HL-60/S4 treated with phorbol 12-myristate 13-acetate at 8.2 ng/mL for 4 days and 3 days (cell line): ENCODE results near the gene CHST11.

Experiments used
- in situ Hi-C: fragments of 300-500 bp; cut with MboI; formaldehyde crosslinking; loops from 2 replicates; pipeline ENCODE4 v1.15.0; 2022; ENCODE audit warnings: low sequenced_read_pairs

Gene CHST11

GRCh38 chr12:104427547-104427938 is 29.2 kb upstream of the CHST11 start:
- in situ Hi-C loops = no loop called here

- in situ Hi-C loops = no loop called here
These were observed 23.7 kb upstream of the CHST11 start for GRCh38 chr12:104433061-104433460.

- in situ Hi-C loops = no loop called here
These were observed 22.6 kb upstream of the CHST11 start for GRCh38 chr12:104434129-104434528.

- in situ Hi-C loops = no loop called here
These were observed 21.6 kb upstream of the CHST11 start for GRCh38 chr12:104435175-104435574.

GRCh38 chr12:104435765-104436164 is 21.0 kb upstream of the CHST11 start:
- in situ Hi-C loops = no loop called here

- in situ Hi-C loops = no loop called here
These were observed 20.0 kb upstream of the CHST11 start for GRCh38 chr12:104436790-104437189.

- in situ Hi-C loops = no loop called here
These were observed 18.6 kb upstream of the CHST11 start for GRCh38 chr12:104438134-104438533.

GRCh38 chr12:104439137-104439536 is 17.6 kb upstream of the CHST11 start:
- in situ Hi-C loops = no loop called here

GRCh38 chr12:104443008-104443407 is 13.7 kb upstream of the CHST11 start:
- in situ Hi-C loops = no loop called here

- in situ Hi-C loops = no loop called here
These were observed 9.9 kb upstream of the CHST11 start for GRCh38 chr12:104446646-104447421.

GRCh38 chr12:104448031-104448430 is 8.7 kb upstream of the CHST11 start:
- in situ Hi-C loops = no loop called here

- in situ Hi-C loops = no loop called here
These were observed 8.3 kb upstream of the CHST11 start for GRCh38 chr12:104448451-104448850.

- in situ Hi-C loops = no loop called here
These were observed 6.0 kb upstream of the CHST11 start for GRCh38 chr12:104450700-104451099.

GRCh38 chr12:104452087-104452486 is 4.7 kb upstream of the CHST11 start:
- in situ Hi-C loops = no loop called here

- in situ Hi-C loops = no loop called here
These were observed 3.6 kb upstream of the CHST11 start for GRCh38 chr12:104453133-104453532.

GRCh38 chr12:104454997-104455396 is 1.8 kb upstream of the CHST11 start:
- in situ Hi-C loops = no loop called here

GRCh38 chr12:104455578-104456416 is 951 bp upstream of the CHST11 start:
- in situ Hi-C loops = no loop called here

GRCh38 chr12:104456950-104457745 is 400 bp downstream of the CHST11 start:
- in situ Hi-C loops = no loop called here

GRCh38 chr12:104457746-104458693 is 1.3 kb downstream of the CHST11 start:
- in situ Hi-C loops = no loop called here

- in situ Hi-C loops = no loop called here
These were observed 2.1 kb downstream of the CHST11 start for GRCh38 chr12:104458694-104459367.
